ENCODE measurements around the gene MYADM. TPM values are rescaled to one million over a fixed set of nuclear protein-coding genes. Genes with fewer than 3 reads are reported as not detected.

The MYADM gene
- total RNA-seq, 1 experiment from 2014 or later: 78.6 TPM

DNA sequence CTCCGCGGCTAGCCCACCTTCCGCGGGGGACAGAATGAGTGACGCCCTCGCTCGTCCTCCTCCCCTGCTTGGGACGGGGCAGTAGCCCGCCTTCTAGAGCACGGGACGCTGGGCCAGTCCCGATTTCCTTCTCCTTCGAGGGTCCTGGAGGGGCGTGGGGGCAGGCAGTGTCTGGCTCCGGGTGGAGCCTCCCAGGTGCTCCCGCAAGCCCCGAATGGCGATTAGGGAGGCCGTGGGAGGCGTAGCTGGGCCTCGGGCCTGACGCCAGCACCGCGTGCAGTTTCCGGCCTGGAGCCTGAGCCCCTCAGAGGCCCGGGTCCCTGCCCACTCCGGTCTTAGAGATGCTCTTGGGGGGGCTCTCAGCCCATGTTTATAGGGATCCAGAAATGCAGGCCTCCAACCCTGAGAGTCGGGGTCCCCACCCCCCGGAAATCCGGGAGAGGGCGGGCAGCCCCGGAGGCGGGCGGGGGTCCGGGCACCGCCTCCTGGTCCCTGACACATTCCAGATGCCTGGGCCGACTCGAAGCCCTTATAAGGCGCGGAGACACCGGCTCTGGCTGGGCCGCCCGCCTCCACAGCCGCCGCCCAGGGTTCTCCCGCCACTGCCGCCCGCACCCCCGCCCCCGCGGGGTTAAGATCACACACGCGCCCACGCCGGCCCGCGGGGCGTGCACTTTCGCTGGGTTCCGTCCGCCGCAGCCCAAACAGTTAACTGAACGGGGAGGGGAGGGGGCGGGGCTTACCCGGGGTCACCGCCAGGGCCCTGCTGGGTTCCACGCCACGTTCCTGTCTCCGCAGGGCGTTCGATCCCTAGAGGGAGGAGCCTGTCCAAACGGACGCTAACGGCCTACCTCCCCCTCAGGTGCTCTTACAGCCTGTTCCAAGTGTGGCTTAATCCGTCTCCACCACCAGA is 1.5 kb downstream of the MYADM start (continued):
- no peak for TF ChIP-seq RELA (CRISPR knock-in tag; IDR thresholded peaks at IDR 0.05; ENCODE audit: borderline replicate concordance)
- no peak for TF ChIP-seq SMAD4 (CRISPR knock-in tag; IDR thresholded peaks at IDR 0.05)
- TF ChIP-seq IRF2 (CRISPR knock-in tag; IDR thresholded peaks at IDR 0.05; ENCODE audit: borderline replicate concordance, low read depth): no peak
- TF ChIP-seq, protein P1, sequence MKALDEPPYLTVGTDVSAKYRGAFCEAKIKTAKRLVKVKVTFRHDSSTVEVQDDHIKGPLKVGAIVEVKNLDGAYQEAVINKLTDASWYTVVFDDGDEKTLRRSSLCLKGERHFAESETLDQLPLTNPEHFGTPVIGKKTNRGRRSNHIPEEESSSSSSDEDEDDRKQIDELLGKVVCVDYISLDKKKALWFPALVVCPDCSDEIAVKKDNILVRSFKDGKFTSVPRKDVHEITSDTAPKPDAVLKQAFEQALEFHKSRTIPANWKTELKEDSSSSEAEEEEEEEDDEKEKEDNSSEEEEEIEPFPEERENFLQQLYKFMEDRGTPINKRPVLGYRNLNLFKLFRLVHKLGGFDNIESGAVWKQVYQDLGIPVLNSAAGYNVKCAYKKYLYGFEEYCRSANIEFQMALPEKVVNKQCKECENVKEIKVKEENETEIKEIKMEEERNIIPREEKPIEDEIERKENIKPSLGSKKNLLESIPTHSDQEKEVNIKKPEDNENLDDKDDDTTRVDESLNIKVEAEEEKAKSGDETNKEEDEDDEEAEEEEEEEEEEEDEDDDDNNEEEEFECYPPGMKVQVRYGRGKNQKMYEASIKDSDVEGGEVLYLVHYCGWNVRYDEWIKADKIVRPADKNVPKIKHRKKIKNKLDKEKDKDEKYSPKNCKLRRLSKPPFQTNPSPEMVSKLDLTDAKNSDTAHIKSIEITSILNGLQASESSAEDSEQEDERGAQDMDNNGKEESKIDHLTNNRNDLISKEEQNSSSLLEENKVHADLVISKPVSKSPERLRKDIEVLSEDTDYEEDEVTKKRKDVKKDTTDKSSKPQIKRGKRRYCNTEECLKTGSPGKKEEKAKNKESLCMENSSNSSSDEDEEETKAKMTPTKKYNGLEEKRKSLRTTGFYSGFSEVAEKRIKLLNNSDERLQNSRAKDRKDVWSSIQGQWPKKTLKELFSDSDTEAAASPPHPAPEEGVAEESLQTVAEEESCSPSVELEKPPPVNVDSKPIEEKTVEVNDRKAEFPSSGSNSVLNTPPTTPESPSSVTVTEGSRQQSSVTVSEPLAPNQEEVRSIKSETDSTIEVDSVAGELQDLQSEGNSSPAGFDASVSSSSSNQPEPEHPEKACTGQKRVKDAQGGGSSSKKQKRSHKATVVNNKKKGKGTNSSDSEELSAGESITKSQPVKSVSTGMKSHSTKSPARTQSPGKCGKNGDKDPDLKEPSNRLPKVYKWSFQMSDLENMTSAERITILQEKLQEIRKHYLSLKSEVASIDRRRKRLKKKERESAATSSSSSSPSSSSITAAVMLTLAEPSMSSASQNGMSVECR (CRISPR knock-in tag; IDR thresholded peaks at IDR 0.05; ENCODE audit: borderline replicate concordance): peak; percentile 19; the same call in 1 of the 2 replicates
- TF ChIP-seq NR2C2 (CRISPR knock-in tag; IDR thresholded peaks at IDR 0.05): no peak
- TF ChIP-seq ZNF671 (CRISPR knock-in tag; IDR thresholded peaks at IDR 0.05): no peak
- peak; percentile 8; the same call in 1 of the 2 replicates for TF ChIP-seq ETV6 (CRISPR knock-in tag; IDR thresholded peaks at IDR 0.05)
- no peak for TF ChIP-seq ZNF232 (CRISPR knock-in tag; IDR thresholded peaks at IDR 0.05)
- TF ChIP-seq ESRRA (CRISPR knock-in tag; IDR thresholded peaks at IDR 0.05; ENCODE audit: borderline replicate concordance): no peak
- TF ChIP-seq, protein P2, sequence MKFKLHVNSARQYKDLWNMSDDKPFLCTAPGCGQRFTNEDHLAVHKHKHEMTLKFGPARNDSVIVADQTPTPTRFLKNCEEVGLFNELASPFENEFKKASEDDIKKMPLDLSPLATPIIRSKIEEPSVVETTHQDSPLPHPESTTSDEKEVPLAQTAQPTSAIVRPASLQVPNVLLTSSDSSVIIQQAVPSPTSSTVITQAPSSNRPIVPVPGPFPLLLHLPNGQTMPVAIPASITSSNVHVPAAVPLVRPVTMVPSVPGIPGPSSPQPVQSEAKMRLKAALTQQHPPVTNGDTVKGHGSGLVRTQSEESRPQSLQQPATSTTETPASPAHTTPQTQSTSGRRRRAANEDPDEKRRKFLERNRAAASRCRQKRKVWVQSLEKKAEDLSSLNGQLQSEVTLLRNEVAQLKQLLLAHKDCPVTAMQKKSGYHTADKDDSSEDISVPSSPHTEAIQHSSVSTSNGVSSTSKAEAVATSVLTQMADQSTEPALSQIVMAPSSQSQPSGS (CRISPR knock-in tag; IDR thresholded peaks at IDR 0.05; ENCODE audit: borderline replicate concordance, low read depth): no peak
- TF ChIP-seq TEAD4 (CRISPR knock-in tag; IDR thresholded peaks at IDR 0.05): no peak
- TF ChIP-seq, protein P3, sequence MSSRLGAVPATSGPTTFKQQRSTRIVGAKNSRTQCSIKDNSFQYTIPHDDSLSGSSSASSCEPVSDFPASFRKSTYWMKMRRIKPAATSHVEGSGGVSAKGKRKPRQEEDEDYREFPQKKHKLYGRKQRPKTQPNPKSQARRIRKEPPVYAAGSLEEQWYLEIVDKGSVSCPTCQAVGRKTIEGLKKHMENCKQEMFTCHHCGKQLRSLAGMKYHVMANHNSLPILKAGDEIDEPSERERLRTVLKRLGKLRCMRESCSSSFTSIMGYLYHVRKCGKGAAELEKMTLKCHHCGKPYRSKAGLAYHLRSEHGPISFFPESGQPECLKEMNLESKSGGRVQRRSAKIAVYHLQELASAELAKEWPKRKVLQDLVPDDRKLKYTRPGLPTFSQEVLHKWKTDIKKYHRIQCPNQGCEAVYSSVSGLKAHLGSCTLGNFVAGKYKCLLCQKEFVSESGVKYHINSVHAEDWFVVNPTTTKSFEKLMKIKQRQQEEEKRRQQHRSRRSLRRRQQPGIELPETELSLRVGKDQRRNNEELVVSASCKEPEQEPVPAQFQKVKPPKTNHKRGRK (CRISPR knock-in tag; IDR thresholded peaks at IDR 0.05; ENCODE audit: borderline replicate concordance): no peak
- TF ChIP-seq ATF1 (CRISPR knock-in tag; IDR thresholded peaks at IDR 0.05): no peak
- TF ChIP-seq, protein P4, sequence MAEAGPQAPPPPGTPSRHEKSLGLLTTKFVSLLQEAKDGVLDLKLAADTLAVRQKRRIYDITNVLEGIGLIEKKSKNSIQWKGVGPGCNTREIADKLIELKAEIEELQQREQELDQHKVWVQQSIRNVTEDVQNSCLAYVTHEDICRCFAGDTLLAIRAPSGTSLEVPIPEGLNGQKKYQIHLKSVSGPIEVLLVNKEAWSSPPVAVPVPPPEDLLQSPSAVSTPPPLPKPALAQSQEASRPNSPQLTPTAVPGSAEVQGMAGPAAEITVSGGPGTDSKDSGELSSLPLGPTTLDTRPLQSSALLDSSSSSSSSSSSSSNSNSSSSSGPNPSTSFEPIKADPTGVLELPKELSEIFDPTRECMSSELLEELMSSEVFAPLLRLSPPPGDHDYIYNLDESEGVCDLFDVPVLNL (CRISPR knock-in tag; IDR thresholded peaks at IDR 0.05; ENCODE audit: borderline replicate concordance, low read depth): no peak
- TF ChIP-seq, protein P5, sequence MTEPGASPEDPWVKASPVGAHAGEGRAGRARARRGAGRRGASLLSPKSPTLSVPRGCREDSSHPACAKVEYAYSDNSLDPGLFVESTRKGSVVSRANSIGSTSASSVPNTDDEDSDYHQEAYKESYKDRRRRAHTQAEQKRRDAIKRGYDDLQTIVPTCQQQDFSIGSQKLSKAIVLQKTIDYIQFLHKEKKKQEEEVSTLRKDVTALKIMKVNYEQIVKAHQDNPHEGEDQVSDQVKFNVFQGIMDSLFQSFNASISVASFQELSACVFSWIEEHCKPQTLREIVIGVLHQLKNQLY (CRISPR knock-in tag; IDR thresholded peaks at IDR 0.05): no peak
- no peak for TF ChIP-seq RORB (CRISPR knock-in tag; IDR thresholded peaks at IDR 0.05)
- TF ChIP-seq ZNF317 (CRISPR knock-in tag; IDR thresholded peaks at IDR 0.05; ENCODE audit: borderline replicate concordance, low read depth): no peak
- TF ChIP-seq, protein P6, sequence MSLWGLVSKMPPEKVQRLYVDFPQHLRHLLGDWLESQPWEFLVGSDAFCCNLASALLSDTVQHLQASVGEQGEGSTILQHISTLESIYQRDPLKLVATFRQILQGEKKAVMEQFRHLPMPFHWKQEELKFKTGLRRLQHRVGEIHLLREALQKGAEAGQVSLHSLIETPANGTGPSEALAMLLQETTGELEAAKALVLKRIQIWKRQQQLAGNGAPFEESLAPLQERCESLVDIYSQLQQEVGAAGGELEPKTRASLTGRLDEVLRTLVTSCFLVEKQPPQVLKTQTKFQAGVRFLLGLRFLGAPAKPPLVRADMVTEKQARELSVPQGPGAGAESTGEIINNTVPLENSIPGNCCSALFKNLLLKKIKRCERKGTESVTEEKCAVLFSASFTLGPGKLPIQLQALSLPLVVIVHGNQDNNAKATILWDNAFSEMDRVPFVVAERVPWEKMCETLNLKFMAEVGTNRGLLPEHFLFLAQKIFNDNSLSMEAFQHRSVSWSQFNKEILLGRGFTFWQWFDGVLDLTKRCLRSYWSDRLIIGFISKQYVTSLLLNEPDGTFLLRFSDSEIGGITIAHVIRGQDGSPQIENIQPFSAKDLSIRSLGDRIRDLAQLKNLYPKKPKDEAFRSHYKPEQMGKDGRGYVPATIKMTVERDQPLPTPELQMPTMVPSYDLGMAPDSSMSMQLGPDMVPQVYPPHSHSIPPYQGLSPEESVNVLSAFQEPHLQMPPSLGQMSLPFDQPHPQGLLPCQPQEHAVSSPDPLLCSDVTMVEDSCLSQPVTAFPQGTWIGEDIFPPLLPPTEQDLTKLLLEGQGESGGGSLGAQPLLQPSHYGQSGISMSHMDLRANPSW (CRISPR knock-in tag; conservative IDR thresholded peaks at IDR 0.05; ENCODE audit: low read depth): no peak
- TF ChIP-seq, protein P7, sequence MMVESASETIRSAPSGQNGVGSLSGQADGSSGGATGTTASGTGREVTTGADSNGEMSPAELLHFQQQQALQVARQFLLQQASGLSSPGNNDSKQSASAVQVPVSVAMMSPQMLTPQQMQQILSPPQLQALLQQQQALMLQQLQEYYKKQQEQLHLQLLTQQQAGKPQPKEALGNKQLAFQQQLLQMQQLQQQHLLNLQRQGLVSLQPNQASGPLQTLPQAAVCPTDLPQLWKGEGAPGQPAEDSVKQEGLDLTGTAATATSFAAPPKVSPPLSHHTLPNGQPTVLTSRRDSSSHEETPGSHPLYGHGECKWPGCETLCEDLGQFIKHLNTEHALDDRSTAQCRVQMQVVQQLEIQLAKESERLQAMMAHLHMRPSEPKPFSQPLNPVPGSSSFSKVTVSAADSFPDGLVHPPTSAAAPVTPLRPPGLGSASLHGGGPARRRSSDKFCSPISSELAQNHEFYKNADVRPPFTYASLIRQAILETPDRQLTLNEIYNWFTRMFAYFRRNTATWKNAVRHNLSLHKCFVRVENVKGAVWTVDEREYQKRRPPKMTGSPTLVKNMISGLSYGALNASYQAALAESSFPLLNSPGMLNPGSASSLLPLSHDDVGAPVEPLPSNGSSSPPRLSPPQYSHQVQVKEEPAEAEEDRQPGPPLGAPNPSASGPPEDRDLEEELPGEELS (CRISPR knock-in tag; IDR thresholded peaks at IDR 0.05): no peak
- TF ChIP-seq JAZF1 (CRISPR knock-in tag; IDR thresholded peaks at IDR 0.05): no peak
- TF ChIP-seq ZNF219 (CRISPR knock-in tag; IDR thresholded peaks at IDR 0.05; ENCODE audit: borderline replicate concordance): 0 out of 2 replicates have a peak, but pooled peaks have one; percentile 17
- TF ChIP-seq, protein P8, sequence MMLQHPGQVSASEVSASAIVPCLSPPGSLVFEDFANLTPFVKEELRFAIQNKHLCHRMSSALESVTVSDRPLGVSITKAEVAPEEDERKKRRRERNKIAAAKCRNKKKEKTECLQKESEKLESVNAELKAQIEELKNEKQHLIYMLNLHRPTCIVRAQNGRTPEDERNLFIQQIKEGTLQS (CRISPR knock-in tag; conservative IDR thresholded peaks at IDR 0.05): no peak

Data from WTC11 (cell line).